Kidney (tissue), 22 donors: ENCODE results near the gene RAMP2. TPM values are rescaled to one million over a fixed set of nuclear protein-coding genes. Genes with fewer than 3 reads are reported as not detected.

Experiments used
- DNase-seq, 5 donors: peaks; one replicate each; pipeline ENCODE4 v3.0.0-alpha.2; 2013 to 2020
- FAIRE-seq: peaks from 2 replicates; lab custom pipeline; 2012; peaks lifted over from hg19 to GRCh38; lab: Jason Lieb, UNC
- H3K27ac ChIP-seq, 2 donors: one replicate each; pipeline ENCODE4 v1.7.0; 2013; ENCODE audit warnings: low read depth in 2 of 2, low read length in 2 of 2, inconsistent platforms in 1 of 2
- H3K27me3 ChIP-seq: one replicate; pipeline ENCODE4 v1.7.1; 2013; ENCODE audit warnings: low read length, inconsistent platforms; ENCODE audit not compliant: control insufficient read depth, insufficient read depth
- H3K36me3 ChIP-seq, 3 donors: one replicate each; pipeline versions ENCODE4 v1.7.0 to v1.7.1; 2013; ENCODE audit warnings: low read length in 3 of 3, control low read depth in 1 of 3, inconsistent platforms in 1 of 3; ENCODE audit not compliant: insufficient read depth in 3 of 3, control insufficient read depth in 2 of 3
- H3K4me1 ChIP-seq, 3 donors: one replicate each; pipeline versions ENCODE4 v1.7.0 to v1.7.1; 2013; ENCODE audit warnings: low read length in 3 of 3, inconsistent platforms in 1 of 3, low read depth in 1 of 3; ENCODE audit not compliant: control insufficient read depth in 2 of 3, insufficient read depth in 2 of 3
- H3K4me3 ChIP-seq, 3 donors: one replicate each; pipeline versions ENCODE4 v1.7.0 to v1.8.1; 2013; ENCODE audit warnings: low read length in 3 of 3, control low read depth in 1 of 3, inconsistent platforms in 1 of 3
- H3K9ac ChIP-seq, 3 donors: one replicate each; pipeline versions ENCODE4 v1.7.0 to v1.7.1; 2013; ENCODE audit warnings: low read length in 3 of 3, control low read depth in 1 of 3, inconsistent platforms in 1 of 3
- H3K9me3 ChIP-seq, 3 donors: one replicate each; pipeline versions ENCODE4 v1.7.0 to v1.7.1; 2013; ENCODE audit warnings: low read length in 3 of 3, control low read depth in 1 of 3, inconsistent platforms in 1 of 3; ENCODE audit not compliant: control insufficient read depth in 2 of 3, insufficient read depth in 1 of 3
- CTCF ChIP-seq: IDR thresholded peaks from 3 replicates; pipeline ENCODE4 v1.5.1; 2012; ENCODE audit warnings: mild to moderate bottlenecking, moderate library complexity, borderline replicate concordance; ENCODE audit not compliant: insufficient read depth; ENCODE audit errors: extremely low read depth
- intact Hi-C: fragments of 100-400 bp; cut with DNase I; formaldehyde crosslinking; loops from one replicate; pipeline ENCODE4 v1.11.1; 2022
- long read RNA-seq, 10 donors: library from polyadenylated mRNA in 1 of 10; unstranded in 1 of 10; transcript quantifications; one replicate each; pipeline ENCODE4 v2.0.0 and lab custom pipeline, GENCODE V29; 2021 to 2026
- polyA plus RNA-seq: library from polyadenylated mRNA; stranded (reverse); fragments of 350-450 nt; fragmentation: Illumina TruSeq; extraction: RNeasy Lipid Tissue Mini Kit (QIAGEN cat#74804); gene quantifications from one replicate; pipeline ENCODE4 v1.2.3, GENCODE V29; 2014; ENCODE audit warnings: low read depth, low replicate concordance; ENCODE audit not compliant: insufficient read depth
- total RNA-seq: library from RNA; stranded (reverse); fragmentation: NEBNext Ultra II Directional; extraction: Animal tissue kit (Norgen Biotek cat#: 25700); gene quantifications from one replicate; pipeline ENCODE4 v1.2.1, GENCODE V29; 2021
- donor health status: control.
- donor health status: control.
- donor health status: control.
- donor health status: control.
- donor health status: control.
- donor health status: DM: yes; HTN: yes; CAD: no.
- donor health status: Normal renal cell carcinoma (clear cell type).

The RAMP2 gene
- total RNA-seq (55.7 TPM), polyA plus RNA-seq (134 TPM)
- long read RNA-seq, donor 1, transcript RAMP2-203 (3 exons, 573 nt) = minor isoform, 5 of 55 reads
- long read RNA-seq, donor 1, transcript RAMP2-201 (4 exons, 780 nt) = major isoform, 39 of 55 reads
- long read RNA-seq, donor 1, partial matches to known transcripts = 8 of 55 reads
- long read RNA-seq, donor 1, other reads (novel, unspliced or antisense) = 0 of 55 reads
- long read RNA-seq, donor 2, transcript RAMP2-201 (4 exons, 780 nt) = major isoform, 44 of 58 reads
- long read RNA-seq, donor 2, partial matches to known transcripts = 10 of 58 reads
- long read RNA-seq, donor 2, other reads (novel, unspliced or antisense) = 0 of 58 reads
- long read RNA-seq, donor 3, transcript RAMP2-201 (4 exons, 780 nt) = major isoform, 38 of 44 reads
- long read RNA-seq, donor 3, partial matches to known transcripts = 0 of 44 reads
- long read RNA-seq, donor 3, other reads (novel, unspliced or antisense) = 0 of 44 reads
- long read RNA-seq, donor 4, transcript RAMP2-201 (4 exons, 780 nt) = major isoform, 27 of 32 reads
- long read RNA-seq, donor 4, partial matches to known transcripts = 0 of 32 reads
- long read RNA-seq, donor 4, other reads (novel, unspliced or antisense) = 0 of 32 reads
- long read RNA-seq, donor 5, transcript RAMP2-201 (4 exons, 780 nt) = major isoform, 6 of 6 reads
- long read RNA-seq, donor 5, partial matches to known transcripts = 0 of 6 reads
- long read RNA-seq, donor 5, other reads (novel, unspliced or antisense) = 0 of 6 reads
- long read RNA-seq, donor 6, transcript RAMP2-205 (4 exons, 858 nt) = minor isoform, 7 of 48 reads
- long read RNA-seq, donor 6, transcript RAMP2-201 (4 exons, 780 nt) = major isoform, 33 of 48 reads
- long read RNA-seq, donor 6, transcript RAMP2-203 (3 exons, 573 nt) = minor isoform, 7 of 48 reads
- long read RNA-seq, donor 6, partial matches to known transcripts = 0 of 48 reads
- long read RNA-seq, donor 6, other reads (novel, unspliced or antisense) = 0 of 48 reads
- long read RNA-seq, donor 7, transcript RAMP2-201 (4 exons, 780 nt) = major isoform, 13 of 21 reads
- long read RNA-seq, donor 7, partial matches to known transcripts = 5 of 21 reads
- long read RNA-seq, donor 7, other reads (novel, unspliced or antisense) = 3 of 21 reads
- long read RNA-seq, donor 8, transcript RAMP2-201 (4 exons, 780 nt) = major isoform, 61 of 81 reads
- long read RNA-seq, donor 8, partial matches to known transcripts = 14 of 81 reads
- long read RNA-seq, donor 8, other reads (novel, unspliced or antisense) = 0 of 81 reads
- long read RNA-seq, donor 9, transcript RAMP2-201 (4 exons, 780 nt) = major isoform, 40 of 45 reads
- long read RNA-seq, donor 9, partial matches to known transcripts = 0 of 45 reads
- long read RNA-seq, donor 9, other reads (novel, unspliced or antisense) = 0 of 45 reads
- long read RNA-seq, donor 10, transcript RAMP2-201 (4 exons, 780 nt) = major isoform, 41 of 62 reads
- long read RNA-seq, donor 10, partial matches to known transcripts = 17 of 62 reads
- long read RNA-seq, donor 10, other reads (novel, unspliced or antisense) = 0 of 62 reads

- Histone ChIP-seq H3K27me3 (no peaks in the 10 kb centered on the region), H3K36me3 (no peaks in the 10 kb centered on the region), H3K27ac (peak within 1 kb of the TSS; percentile 51 to 67), H3K9me3 (no peaks in the 10 kb centered on the region), H3K4me1 (peaks cover 0 to 9% (median 0%) of the 10 kb centered on the region in 3 donors), H3K4me3 (peak within 1 kb of the TSS; percentile 20 to 36 (median 36)), H3K9ac (peak within 1 kb of the TSS in 2 of 3 donors; percentile 32 to 46)
- DNase-seq = peak; percentile 59 to 81 (median 73)
- no peak for TF ChIP-seq CTCF
- intact Hi-C loops = no loop called here
- no peak for FAIRE-seq
Observed at GRCh38 chr17:42760652-42761581, at the start of gene RAMP2. TSS of gene RAMP2 (plus strand) at chr17:42761227. CDS start at chr17:42761262, 35 bp downstream.

- H3K4me3 ChIP-seq = no peak overlapping the region
- DNase-seq = peak in 3 of 5 donors; percentile 39 to 90 (median 82)
- no peaks in the 10 kb centered on the region for H3K27me3 ChIP-seq
- no peaks in the 10 kb centered on the region for H3K9me3 ChIP-seq
- peaks cover 16 to 47% (median 40%) of the 10 kb centered on the region in 3 donors for H3K36me3 ChIP-seq
- H3K4me1 ChIP-seq = no peaks in the 10 kb centered on the region
- no peak overlapping the region for H3K9ac ChIP-seq
- intact Hi-C loops = no loop called here
- H3K27ac ChIP-seq = no peak overlapping the region
- FAIRE-seq = peak; percentile 21
- peak; percentile 82 for TF ChIP-seq CTCF
Observed at GRCh38 chr17:42720996-42721583, 39.9 kb upstream of the RAMP2 start.
